Sigmoid colon (tissue), 3 donors: ENCODE data around the gene IFNL4.

ENCODE experiments used
- CTCF ChIP-seq, 4 experiments: fragments of 450-650 bp in 3 of 4; fragments of 200-600 bp in 1 of 4; IDR thresholded peaks; one replicate each; pipeline ENCODE4 v1.5.1; 2016 to 2019; ENCODE audit warnings: antibody characterized with exemption in 4 of 4, mild to moderate bottlenecking in 3 of 4, moderate library complexity in 2 of 4
- POLR2A ChIP-seq, 2 donors: fragments of 450-650 bp; IDR thresholded peaks; one replicate each; pipeline ENCODE4 v1.6.1; 2016; ENCODE audit warnings: antibody characterized with exemption in 2 of 2, mild to moderate bottlenecking in 2 of 2, moderate library complexity in 2 of 2

DNA sequence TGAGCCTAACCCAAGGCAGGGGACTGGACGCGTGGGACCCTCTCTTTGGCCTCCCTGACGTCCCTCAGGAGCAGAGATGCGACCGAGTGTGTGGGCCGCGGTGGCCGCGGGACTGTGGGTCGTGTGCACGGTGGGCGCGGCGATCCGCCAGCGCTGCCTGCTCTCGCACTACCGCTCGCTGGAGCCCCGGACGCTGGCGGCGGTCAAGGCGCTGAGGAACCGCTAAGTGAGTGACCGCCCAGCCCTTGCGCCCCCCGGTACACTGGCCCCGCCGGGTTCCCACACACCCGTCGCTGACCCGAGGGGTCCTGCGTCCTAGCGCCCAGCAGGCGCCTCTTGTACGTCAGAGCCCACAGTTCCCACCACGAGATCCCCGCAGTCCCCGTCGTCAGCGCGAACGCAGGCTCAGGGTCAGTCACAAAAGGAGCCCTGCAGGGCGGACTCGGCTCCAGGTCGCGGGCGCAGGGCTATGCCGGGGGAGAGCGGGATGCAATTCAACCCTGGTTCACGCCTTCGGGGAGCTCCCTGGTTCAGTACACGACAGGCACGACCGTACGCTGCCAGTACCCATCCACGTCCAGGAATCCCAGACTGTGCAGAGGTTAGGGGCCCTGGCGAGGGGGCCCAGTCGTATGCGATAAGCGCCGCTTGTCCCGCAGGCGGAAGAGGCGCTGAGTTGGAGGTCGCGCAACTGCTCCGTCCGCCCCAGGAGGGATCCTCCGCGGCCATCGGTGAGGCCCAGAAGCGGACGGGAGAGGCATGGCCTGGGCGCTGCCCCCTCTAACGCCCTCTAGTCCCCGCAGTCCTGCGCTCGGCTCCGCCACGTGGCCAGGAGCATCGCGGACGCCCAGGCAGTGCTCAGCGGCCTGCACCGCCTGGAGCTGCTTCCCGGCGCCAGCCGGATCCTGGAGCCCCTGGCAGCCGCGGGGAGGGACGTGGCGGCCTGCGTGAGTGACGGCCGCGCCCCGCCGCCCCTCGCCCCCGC is 15.9 kb upstream of the IFNL4 start:
- TF ChIP-seq POLR2A (IDR thresholded peaks at IDR 0.05) (no peak), CTCF (IDR thresholded peaks at IDR 0.05) (no peak)
